WTC11 (cell line): ENCODE measurements around the gene MIDN. TPM values are rescaled to one million over a fixed set of nuclear protein-coding genes. Genes with fewer than 3 reads are reported as not detected.

Source experiments
- ATAC-seq: fragments of 200-7000 bp; cut with Tn5 transposase; 2 replicates; pipeline ENCODE4 v1.10.0; 2021; ENCODE audit warnings: mild to moderate bottlenecking, moderate library complexity
- CTCF ChIA-PET: fragments of 300-600 bp; sonication (Branson Sonifier 250); formaldehyde crosslinking; loops from one replicate; lab custom pipeline; 2021; ENCODE audit warnings: antibody characterized with exemption; lab: Charles Lee
- POLR2A ChIA-PET: fragments of 350-600 bp; sonication (Branson Sonifier 250); formaldehyde crosslinking; loops from one replicate; lab custom pipeline; 2021; ENCODE audit warnings: antibody characterized with exemption; lab: Charles Lee
- DNase-seq: peaks from one replicate; pipeline ENCODE4 v3.0.0; 2021; ENCODE audit warnings: low spot score
- H3K27ac Mint-ChIP-seq: 2 replicates; pipeline ENCODE4 v1.8.0; 2021; ENCODE audit warnings: mixed read lengths
- H3K27me3 Mint-ChIP-seq: 2 replicates; pipeline ENCODE4 v1.8.0; 2021; ENCODE audit warnings: low read depth, mild to moderate bottlenecking, moderate library complexity, mixed read lengths
- H3K36me3 Mint-ChIP-seq: 2 replicates; pipeline ENCODE4 v1.8.0; 2021; ENCODE audit warnings: mixed read lengths
- H3K4me1 Mint-ChIP-seq: 2 replicates; pipeline ENCODE4 v1.8.0; 2022; ENCODE audit warnings: mixed read lengths
- H3K4me3 Mint-ChIP-seq: 2 replicates; pipeline ENCODE4 v1.8.0; 2021; ENCODE audit warnings: mild to moderate bottlenecking, moderate library complexity, mixed read lengths
- H3K9me3 Mint-ChIP-seq: 2 replicates; pipeline ENCODE4 v1.8.0; 2021; ENCODE audit warnings: mixed read lengths
- ATF3 ChIP-seq: sonication (generic); formaldehyde crosslinking; conservative IDR thresholded peaks from 2 replicates; pipeline ENCODE4 v1.8.1; 2022; ENCODE audit warnings: mild to moderate bottlenecking, missing genetic modification reagents
- CREB1 ChIP-seq: sonication (generic); formaldehyde crosslinking; IDR thresholded peaks from 2 replicates; pipeline ENCODE4 v1.8.0; 2023; ENCODE audit warnings: mild to moderate bottlenecking, missing genetic modification reagents
- CREM ChIP-seq: sonication (generic); formaldehyde crosslinking; IDR thresholded peaks from 2 replicates; pipeline ENCODE4 v1.8.1; 2022; ENCODE audit warnings: mild to moderate bottlenecking, missing genetic modification reagents, moderate library complexity
- EMX1 ChIP-seq: fragments of 250-450 bp; sonication (Bioruptor Pico); IDR thresholded peaks from 2 replicates; pipeline ENCODE4 v1.8.0; 2021; ENCODE audit warnings: mild to moderate bottlenecking
- ESRRA ChIP-seq: sonication (generic); formaldehyde crosslinking; IDR thresholded peaks from 2 replicates; pipeline ENCODE4 v1.8.1; 2022; ENCODE audit warnings: mild to moderate bottlenecking, missing genetic modification reagents, borderline replicate concordance
- FOXK1 ChIP-seq: sonication (generic); formaldehyde crosslinking; IDR thresholded peaks from 2 replicates; pipeline ENCODE4 v1.8.0; 2022; ENCODE audit warnings: mild to moderate bottlenecking, moderate library complexity, missing genetic modification reagents
- FOXP1 ChIP-seq: sonication (generic); formaldehyde crosslinking; IDR thresholded peaks from 2 replicates; pipeline ENCODE4 v1.8.0; 2022; ENCODE audit warnings: missing genetic modification reagents, mild to moderate bottlenecking, moderate library complexity, borderline replicate concordance
- GTF2I ChIP-seq: fragments of 250-450 bp; sonication (Bioruptor Pico); conservative IDR thresholded peaks from 2 replicates; pipeline ENCODE4 v1.4.0; 2021; ENCODE audit warnings: mild to moderate bottlenecking
- JUN ChIP-seq: sonication (generic); formaldehyde crosslinking; IDR thresholded peaks from 2 replicates; pipeline ENCODE4 v1.8.0; 2023; ENCODE audit warnings: mild to moderate bottlenecking, missing genetic modification reagents
- KAT7 ChIP-seq: sonication (generic); formaldehyde crosslinking; IDR thresholded peaks from 2 replicates; pipeline ENCODE4 v1.8.1; 2023; ENCODE audit warnings: missing genetic modification reagents, mild to moderate bottlenecking, borderline replicate concordance
- NR1H2 ChIP-seq: sonication (generic); formaldehyde crosslinking; IDR thresholded peaks from 2 replicates; pipeline ENCODE4 v1.9.0; 2021; ENCODE audit warnings: mild to moderate bottlenecking, moderate library complexity, missing genetic modification reagents
- OVOL2 ChIP-seq: fragments of 250-450 bp; sonication (Bioruptor Pico); IDR thresholded peaks from 2 replicates; pipeline ENCODE4 v1.9.0; 2021; ENCODE audit warnings: mild to moderate bottlenecking, borderline replicate concordance
- PRRX2 ChIP-seq: fragments of 250-450 bp; sonication (Bioruptor Pico); IDR thresholded peaks from 2 replicates; pipeline ENCODE4 v1.8.0; 2021; ENCODE audit warnings: mild to moderate bottlenecking
- RORB ChIP-seq: fragments of 250-450 bp; sonication (Bioruptor Pico); IDR thresholded peaks from 2 replicates; pipeline ENCODE4 v1.9.0; 2021; ENCODE audit warnings: mild to moderate bottlenecking
- SOX15 ChIP-seq: fragments of 250-450 bp; sonication (Bioruptor Pico); IDR thresholded peaks from 2 replicates; pipeline ENCODE4 v1.9.0; 2021; ENCODE audit warnings: mild to moderate bottlenecking
- STAT6 ChIP-seq: sonication (generic); formaldehyde crosslinking; conservative IDR thresholded peaks from 2 replicates; pipeline ENCODE4 v1.8.1; 2023; ENCODE audit warnings: mild to moderate bottlenecking, low read depth, missing genetic modification reagents, moderate library complexity
- TEAD1 ChIP-seq: sonication (generic); formaldehyde crosslinking; IDR thresholded peaks from 2 replicates; pipeline ENCODE4 v1.8.0; 2022; ENCODE audit warnings: mild to moderate bottlenecking, missing genetic modification reagents
- ZNF317 ChIP-seq: sonication (generic); formaldehyde crosslinking; IDR thresholded peaks from 2 replicates; pipeline ENCODE4 v1.8.1; 2023; ENCODE audit warnings: low read depth, mild to moderate bottlenecking, moderate library complexity, missing genetic modification reagents, borderline replicate concordance
- ZNF423 ChIP-seq: fragments of 250-450 bp; sonication (Bioruptor Pico); IDR thresholded peaks from 2 replicates; pipeline ENCODE4 v2.1.2; 2022; ENCODE audit warnings: mild to moderate bottlenecking, moderate library complexity
- ZNF512 ChIP-seq: sonication (generic); formaldehyde crosslinking; IDR thresholded peaks from 2 replicates; pipeline ENCODE4 v1.8.1; 2022; ENCODE audit warnings: missing genetic modification reagents, borderline replicate concordance
- ZNF532 ChIP-seq: fragments of 250-450 bp; sonication (Bioruptor Pico); IDR thresholded peaks from 2 replicates; pipeline ENCODE4 v1.9.0; 2021; ENCODE audit warnings: mild to moderate bottlenecking, borderline replicate concordance
- total RNA-seq: library from RNA; stranded (reverse); gene quantifications from 3 replicates; pipeline ENCODE4 v1.2.3, GENCODE V29; 2021

The MIDN gene
- total RNA-seq, 1 experiment from 2014 or later: 189 TPM

- TF ChIP-seq ZNF532 (CRISPR knock-in tag): no peak
- TF ChIP-seq CREM: no peak
- TF ChIP-seq, all 79 proteins: peak for 1
Measured at GRCh38 chr19:1237754-1238368, 10.5 kb upstream of the MIDN start, which contains the start of gene CBARP (continued).

GRCh38 chr19:1238369-1239303, 9.7 kb upstream of the MIDN start:
- CTCF ChIA-PET: interaction anchor here (0.6 to 9.7 kb wide), 8 partner anchors 16 to 174 kb away, joined by 3 to 648 read pairs (median 5); partner anchors contain the start of gene CIRBP
- DNase-seq (no peak), ATAC-seq (no peak)
- TF ChIP-seq PRRX2 (CRISPR knock-in tag) (no peak), FOXP1 (CRISPR knock-in tag) (peak; percentile 68; the same call in 1 of the 2 replicates)
- H3K4me3 Mint-ChIP-seq: peak overlapping the region; percentile 76
- H3K9me3 Mint-ChIP-seq: no peaks in the 10 kb centered on the region
- POLR2A ChIA-PET: interaction anchor here (0.6 to 1.7 kb wide), 4 partner anchors 28 to 125 kb away, joined by 3 to 6 read pairs (median 4); partner anchors contain the start of gene CIRBP
- H3K27me3 Mint-ChIP-seq: peaks cover 4% of the 10 kb centered on the region; the same call in 1 of the 2 replicates
- H3K36me3 Mint-ChIP-seq: no peaks in the 10 kb centered on the region
- H3K4me1 Mint-ChIP-seq: peaks cover 17% of the 10 kb centered on the region
- H3K27ac Mint-ChIP-seq: peak overlapping the region; percentile 87

GRCh38 chr19:1239420-1239795, 9.0 kb upstream of the MIDN start:
- ChIA-PET CTCF (interaction anchor here (2.3 to 9.7 kb wide), 2 partner anchors 23 to 126 kb away, joined by 10 to 648 read pairs; partner anchors contain the start of gene CIRBP), POLR2A (interaction anchor here (0.6 to 1.7 kb wide), 2 partner anchors 27 to 30 kb away, joined by 3 to 6 read pairs; partner anchors contain the start of gene CIRBP)
- H3K4me1 Mint-ChIP-seq: peaks cover 17% of the 10 kb centered on the region
- H3K9me3 Mint-ChIP-seq: no peaks in the 10 kb centered on the region
- peak overlapping the region; percentile 76 for H3K4me3 Mint-ChIP-seq
- H3K27ac Mint-ChIP-seq: peak overlapping the region; percentile 84; the same call in 1 of the 2 replicates
- DNase-seq (no peak), ATAC-seq (no peak)
- H3K36me3 Mint-ChIP-seq: no peaks in the 10 kb centered on the region
- H3K27me3 Mint-ChIP-seq: peaks cover 4% of the 10 kb centered on the region; the same call in 1 of the 2 replicates
- TF ChIP-seq NR1H2 (CRISPR knock-in tag) (no peak), RORB (CRISPR knock-in tag) (no peak), ZNF512 (CRISPR knock-in tag) (no peak), ZNF423 (CRISPR knock-in tag) (no peak), STAT6 (CRISPR knock-in tag) (no peak), ESRRA (CRISPR knock-in tag) (no peak), ZNF317 (no peak), OVOL2 (CRISPR knock-in tag) (no peak), EMX1 (CRISPR knock-in tag) (no peak), ATF3 (no peak), CREB1 (no peak), GTF2I (CRISPR knock-in tag) (no peak), JUN (no peak), FOXK1 (no peak), TEAD1 (no peak), KAT7 (CRISPR knock-in tag) (no peak), SOX15 (CRISPR knock-in tag) (no peak)
